ENCODE results near the gene TMPRSS4.

The TMPRSS4 gene

GRCh38 chr11:118064956-118065355 is 11.9 kb upstream of the TMPRSS4 start:
- Mint-ChIP-seq H3K27ac (no peak overlapping the region), H3K4me3 (no peak overlapping the region), H3K27me3 (peaks cover 28% of the 10 kb centered on the region), H3K9me3 (no peaks in the 10 kb centered on the region), H3K4me1 (no peaks in the 10 kb centered on the region), H3K36me3 (no peaks in the 10 kb centered on the region)
- ATAC-seq: no peak

GRCh38 chr11:118065384-118065783 is 11.5 kb upstream of the TMPRSS4 start:
- H3K4me3 Mint-ChIP-seq: no peak overlapping the region
- ATAC-seq: no peak
- H3K9me3 Mint-ChIP-seq: no peaks in the 10 kb centered on the region
- H3K4me1 Mint-ChIP-seq: no peaks in the 10 kb centered on the region
- H3K36me3 Mint-ChIP-seq: no peaks in the 10 kb centered on the region
- H3K27ac Mint-ChIP-seq: no peak overlapping the region
- H3K27me3 Mint-ChIP-seq: peaks cover 28% of the 10 kb centered on the region

GRCh38 chr11:118067006-118067405 is 9.9 kb upstream of the TMPRSS4 start:
- Mint-ChIP-seq H3K4me1 (no peaks in the 10 kb centered on the region), H3K36me3 (no peaks in the 10 kb centered on the region), H3K4me3 (no peak overlapping the region), H3K9me3 (no peaks in the 10 kb centered on the region), H3K27ac (no peak overlapping the region), H3K27me3 (peaks cover 28% of the 10 kb centered on the region)
- no peak for ATAC-seq

GRCh38 chr11:118068206-118068944 is 8.5 kb upstream of the TMPRSS4 start:
- Mint-ChIP-seq H3K9me3 (no peaks in the 10 kb centered on the region), H3K27me3 (peaks cover 28% of the 10 kb centered on the region), H3K36me3 (no peaks in the 10 kb centered on the region), H3K4me1 (no peaks in the 10 kb centered on the region), H3K27ac (no peak overlapping the region), H3K4me3 (no peak overlapping the region)
- no peak for ATAC-seq

DNA sequence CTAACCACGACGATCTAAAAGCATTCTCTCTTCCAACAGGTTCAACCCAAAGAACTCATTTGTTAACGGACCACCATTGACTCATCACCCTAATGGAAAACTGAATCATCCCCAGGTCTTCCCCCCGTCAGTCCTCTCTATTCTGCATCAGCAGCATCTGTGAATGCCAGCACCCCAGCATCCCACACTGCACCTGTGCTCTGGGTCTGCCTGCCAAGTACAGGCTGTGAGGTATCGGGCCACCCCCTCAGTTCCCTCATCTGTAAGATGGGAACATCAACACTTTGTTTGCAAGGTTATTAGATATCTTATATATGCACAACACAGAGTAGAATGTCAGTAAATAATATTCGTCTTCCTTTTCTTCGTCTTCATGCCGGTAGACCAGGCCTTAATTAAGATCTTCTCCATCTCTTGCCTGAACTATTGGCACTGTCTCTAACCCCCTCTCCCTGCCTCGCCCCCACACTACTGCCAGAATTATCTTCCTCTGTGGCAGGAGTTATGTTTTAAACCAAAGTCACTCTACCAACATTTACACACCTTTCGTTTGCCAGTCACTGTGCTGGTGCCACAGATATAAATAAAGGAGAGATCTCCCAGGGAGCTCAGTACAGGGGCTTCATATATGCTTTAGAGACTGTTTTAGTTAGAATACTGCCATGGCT is 7.8 kb upstream of the TMPRSS4 start:
- no peak for ATAC-seq
- Mint-ChIP-seq H3K4me3 (no peak overlapping the region), H3K27ac (no peak overlapping the region), H3K4me1 (no peaks in the 10 kb centered on the region), H3K36me3 (no peaks in the 10 kb centered on the region), H3K27me3 (peaks cover 32% of the 10 kb centered on the region), H3K9me3 (no peaks in the 10 kb centered on the region)

GRCh38 chr11:118071416-118072030 is 5.4 kb upstream of the TMPRSS4 start:
- Mint-ChIP-seq H3K9me3 (no peaks in the 10 kb centered on the region), H3K27me3 (peaks cover 49% of the 10 kb centered on the region), H3K4me3 (no peak overlapping the region), H3K4me1 (peaks cover 4% of the 10 kb centered on the region), H3K36me3 (no peaks in the 10 kb centered on the region), H3K27ac (no peak overlapping the region)
- ATAC-seq: no peak

DNA sequence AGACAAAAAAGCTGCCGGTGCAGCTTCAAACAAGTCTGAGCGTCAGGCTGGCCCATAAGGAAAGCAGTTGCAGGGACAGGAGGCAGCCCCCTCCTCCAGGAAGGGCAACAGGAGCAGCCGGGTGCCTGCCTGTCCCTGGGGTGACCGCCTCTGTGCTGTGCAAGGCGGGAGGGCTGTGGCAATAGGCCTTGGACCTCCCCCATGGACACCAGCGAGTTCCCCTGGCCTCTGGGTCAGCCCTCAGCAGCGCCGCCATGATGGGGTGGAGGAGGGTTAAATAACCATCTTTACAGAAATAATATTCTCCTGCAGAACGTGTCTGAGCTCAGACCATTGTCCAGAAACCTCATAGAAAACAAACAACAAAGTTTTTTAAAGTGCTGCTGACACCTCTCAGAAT is 3.3 kb upstream of the TMPRSS4 start:
- Mint-ChIP-seq H3K27me3 (peaks cover 57% of the 10 kb centered on the region), H3K27ac (no peak overlapping the region), H3K4me1 (peaks cover 8% of the 10 kb centered on the region), H3K4me3 (no peak overlapping the region), H3K36me3 (no peaks in the 10 kb centered on the region), H3K9me3 (no peaks in the 10 kb centered on the region)
- ATAC-seq: no peak

GRCh38 chr11:118074091-118074685 is 2.7 kb upstream of the TMPRSS4 start:
- H3K4me3 Mint-ChIP-seq: no peak overlapping the region
- no peaks in the 10 kb centered on the region for H3K36me3 Mint-ChIP-seq
- H3K4me1 Mint-ChIP-seq: peaks cover 8% of the 10 kb centered on the region
- H3K27ac Mint-ChIP-seq: no peak overlapping the region
- no peak for ATAC-seq
- H3K9me3 Mint-ChIP-seq: no peaks in the 10 kb centered on the region
- peaks cover 58% of the 10 kb centered on the region for H3K27me3 Mint-ChIP-seq

GRCh38 chr11:118074785-118075184 is 2.1 kb upstream of the TMPRSS4 start:
- Mint-ChIP-seq H3K4me1 (peaks cover 8% of the 10 kb centered on the region), H3K27me3 (peaks cover 59% of the 10 kb centered on the region), H3K9me3 (no peaks in the 10 kb centered on the region), H3K36me3 (no peaks in the 10 kb centered on the region), H3K27ac (no peak overlapping the region), H3K4me3 (no peak overlapping the region)
- no peak for ATAC-seq

GRCh38 chr11:118078911-118079411 is 2.1 kb downstream of the TMPRSS4 start:
- Mint-ChIP-seq H3K27ac (no peak overlapping the region), H3K36me3 (no peaks in the 10 kb centered on the region), H3K27me3 (peaks cover 72% of the 10 kb centered on the region), H3K4me3 (no peak overlapping the region), H3K4me1 (peaks cover 8% of the 10 kb centered on the region), H3K9me3 (no peaks in the 10 kb centered on the region)
- ATAC-seq: no peak

DNA sequence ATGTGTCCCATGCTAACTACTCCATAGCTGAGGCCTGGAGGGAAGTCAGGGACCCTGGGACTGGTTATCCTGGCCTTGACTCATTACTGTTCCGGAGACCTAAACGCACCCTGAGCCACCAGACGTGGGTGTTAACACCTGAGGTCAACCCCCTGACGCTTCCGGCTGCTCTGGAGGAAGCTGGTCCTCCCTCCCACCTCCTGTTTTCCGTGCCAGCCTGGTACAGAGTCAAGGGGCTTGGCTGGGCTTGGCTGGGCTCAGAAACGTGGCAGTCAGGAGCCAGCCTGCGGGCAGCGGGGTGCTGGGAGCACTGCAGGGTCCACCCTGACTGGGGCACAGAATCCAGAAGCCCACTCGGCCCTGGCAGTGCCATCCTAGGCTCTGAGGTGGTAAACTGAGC is 2.6 kb downstream of the TMPRSS4 start:
- Mint-ChIP-seq H3K27me3 (peaks cover 67% of the 10 kb centered on the region), H3K9me3 (no peaks in the 10 kb centered on the region), H3K36me3 (no peaks in the 10 kb centered on the region), H3K27ac (no peak overlapping the region), H3K4me1 (peaks cover 8% of the 10 kb centered on the region), H3K4me3 (no peak overlapping the region)
- ATAC-seq: no peak

- Mint-ChIP-seq H3K27ac (no peak overlapping the region), H3K4me3 (no peak overlapping the region), H3K27me3 (peaks cover 59% of the 10 kb centered on the region), H3K36me3 (no peaks in the 10 kb centered on the region), H3K4me1 (peaks cover 8% of the 10 kb centered on the region), H3K9me3 (no peaks in the 10 kb centered on the region)
- ATAC-seq: no peak
These were observed 3.4 kb downstream of the TMPRSS4 start for GRCh38 chr11:118080296-118080695.

GRCh38 chr11:118081241-118081958 is 4.5 kb downstream of the TMPRSS4 start:
- peaks cover 2% of the 10 kb centered on the region for H3K9me3 Mint-ChIP-seq
- no peak for ATAC-seq
- H3K36me3 Mint-ChIP-seq: no peaks in the 10 kb centered on the region
- no peak overlapping the region for H3K4me3 Mint-ChIP-seq
- peaks cover 5% of the 10 kb centered on the region for H3K4me1 Mint-ChIP-seq
- H3K27me3 Mint-ChIP-seq: peaks cover 48% of the 10 kb centered on the region
- H3K27ac Mint-ChIP-seq: no peak overlapping the region

GRCh38 chr11:118082880-118083552 is 6.1 kb downstream of the TMPRSS4 start:
- no peak overlapping the region for H3K4me3 Mint-ChIP-seq
- peaks cover 9% of the 10 kb centered on the region for H3K36me3 Mint-ChIP-seq
- peaks cover 7% of the 10 kb centered on the region for H3K9me3 Mint-ChIP-seq
- no peak overlapping the region for H3K27ac Mint-ChIP-seq
- ATAC-seq: no peak
- peaks cover 34% of the 10 kb centered on the region for H3K27me3 Mint-ChIP-seq
- no peaks in the 10 kb centered on the region for H3K4me1 Mint-ChIP-seq
